Stimulated activated CD4-positive, alpha-beta T cell treated with anti-CD3 and anti-CD28 coated beads, Interleukin-1b, Interleukin-23, amount 100 ng/mL, for 24 hours (primary cell): ENCODE results near the gene NSD1.
"Not testable (repeated sequence)": the region's sequence is repeated elsewhere in the genome, so short reads cannot be mapped to it uniquely, and the experiment has no call there.

Source experiments
- DNase-seq, 4 experiments: peaks; one replicate each; pipeline ENCODE4 v3.0.0-alpha.2; 2020; ENCODE audit warnings: low read depth in 4 of 4, low spot score in 1 of 4

NSD1 gene

GRCh38 chr5:177304392-177305119 is 171.0 kb downstream of the NSD1 start:
- no peak for DNase-seq

- DNase-seq = not testable (repeated sequence)
Observed at GRCh38 chr5:177306103-177306640, 172.6 kb downstream of the NSD1 start.

- DNase-seq = no peak
Observed at GRCh38 chr5:177306674-177307543, 173.3 kb downstream of the NSD1 start.

- DNase-seq = no peak
Observed at GRCh38 chr5:177307544-177308363, 174.2 kb downstream of the NSD1 start.

- DNase-seq = no peak
Observed at GRCh38 chr5:177308740-177309139, 175.2 kb downstream of the NSD1 start.

- DNase-seq = peak; percentile 47 to 66 (median 54)
Observed at GRCh38 chr5:177309351-177310191, 176.0 kb downstream of the NSD1 start.

- no peak for DNase-seq
Observed at GRCh38 chr5:177310332-177310731, 176.8 kb downstream of the NSD1 start.

- no peak for DNase-seq
Observed at GRCh38 chr5:177310757-177311391, 177.3 kb downstream of the NSD1 start.

GRCh38 chr5:177311392-177311722 is 177.8 kb downstream of the NSD1 start:
- no peak for DNase-seq

GRCh38 chr5:177311723-177312648 is 178.4 kb downstream of the NSD1 start, which contains the start of gene MXD3:
Gene MXD3 (minus strand): TSS chr5:177311898. CDS start chr5:177311830, 68 bp downstream.
- DNase-seq = peak; percentile 87 to 99 (median 94)

GRCh38 chr5:177312649-177313181 is 179.1 kb downstream of the NSD1 start:
- DNase-seq = peak in 1 of 4 experiments; percentile 45

GRCh38 chr5:177313561-177314259 is 180.1 kb downstream of the NSD1 start:
- no peak for DNase-seq

GRCh38 chr5:177314376-177315342 is 181.1 kb downstream of the NSD1 start:
- DNase-seq = no peak

GRCh38 chr5:177315411-177315810 is 181.8 kb downstream of the NSD1 start:
- no peak for DNase-seq

- no peak for DNase-seq
Observed at GRCh38 chr5:177316005-177316404, 182.4 kb downstream of the NSD1 start.

- DNase-seq = peak in 3 of 4 experiments; percentile 44 to 58 (median 55)
Observed at GRCh38 chr5:177317959-177318377, 184.4 kb downstream of the NSD1 start.
